HG03066 (cell line): Measurements from ENCODE around the gene KYAT1.

Experiments used
- ATAC-seq: cut with Tn5 transposase; IDR thresholded peaks from one replicate; pipeline ENCODE4 v1.9.1; 2021; ENCODE audit warnings: low read depth; ENCODE audit not compliant: unreplicated experiment

Gene KYAT1

GRCh38 chr9:128788445-128788844, 93.3 kb downstream of the KYAT1 start:
- no peak for ATAC-seq

- ATAC-seq: no peak
These were observed 94.1 kb downstream of the KYAT1 start for GRCh38 chr9:128787659-128788058.

GRCh38 chr9:128786681-128787601, 94.8 kb downstream of the KYAT1 start, which contains the start of gene TBC1D13:
Gene TBC1D13 (plus strand): TSS chr9:128787253. CDS start chr9:128787354, 101 bp downstream.
- peak; percentile 85 for ATAC-seq

- ATAC-seq: no peak
These were observed 96.3 kb downstream of the KYAT1 start for GRCh38 chr9:128785427-128785826.
